HG02938 (cell line): ENCODE results near the gene NDUFV1.

Experiments
- ATAC-seq: cut with Tn5 transposase; IDR thresholded peaks from one replicate; pipeline ENCODE4 v1.9.1; 2021; ENCODE audit warnings: mild to moderate bottlenecking, moderate library complexity; ENCODE audit not compliant: unreplicated experiment

Gene NDUFV1

DNA sequence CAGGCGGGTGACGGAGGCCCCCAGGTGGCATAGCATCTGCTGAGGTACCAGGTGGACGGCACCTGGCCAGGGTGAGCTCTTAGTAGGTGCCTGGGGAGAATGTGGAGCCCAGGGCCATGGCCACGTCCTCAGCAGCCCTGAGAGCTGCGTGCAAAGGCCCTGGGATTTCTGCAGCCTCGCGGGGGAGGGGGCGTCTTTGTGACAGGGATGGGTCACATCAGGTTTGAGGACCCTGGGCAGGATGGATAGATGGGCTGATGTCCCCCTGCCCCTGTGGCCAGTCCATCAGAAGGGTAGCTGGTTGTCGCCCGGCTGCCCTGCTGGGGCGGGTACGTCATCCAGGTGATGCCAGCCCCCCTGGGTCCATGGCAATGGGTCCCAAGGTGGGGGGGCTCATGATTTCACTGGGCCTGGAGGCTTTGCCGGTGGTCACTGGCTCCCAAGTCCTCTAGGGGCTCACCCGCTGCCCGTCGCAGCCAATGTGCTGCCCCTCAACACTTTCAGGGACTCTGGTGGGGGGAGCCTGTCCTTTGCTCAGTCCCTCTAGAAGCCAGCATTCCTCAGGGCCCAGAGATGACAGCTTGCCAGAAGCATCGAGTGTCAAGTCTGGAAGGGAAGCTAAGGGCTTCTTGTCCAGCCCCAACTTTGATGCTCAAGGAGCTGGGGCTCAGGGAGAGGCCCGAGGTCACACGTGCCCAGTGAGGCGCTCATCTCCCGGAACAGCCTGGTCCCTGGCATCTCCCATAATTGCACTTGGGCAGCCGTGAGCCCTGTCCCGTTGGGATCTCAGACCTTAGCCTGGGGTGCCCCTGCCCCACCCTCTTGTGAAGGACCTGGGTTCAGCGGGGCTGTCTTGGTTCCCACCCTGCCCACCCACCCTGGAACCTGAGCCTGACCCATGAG, 32.0 kb downstream of the NDUFV1 start:
- no peak for ATAC-seq

DNA sequence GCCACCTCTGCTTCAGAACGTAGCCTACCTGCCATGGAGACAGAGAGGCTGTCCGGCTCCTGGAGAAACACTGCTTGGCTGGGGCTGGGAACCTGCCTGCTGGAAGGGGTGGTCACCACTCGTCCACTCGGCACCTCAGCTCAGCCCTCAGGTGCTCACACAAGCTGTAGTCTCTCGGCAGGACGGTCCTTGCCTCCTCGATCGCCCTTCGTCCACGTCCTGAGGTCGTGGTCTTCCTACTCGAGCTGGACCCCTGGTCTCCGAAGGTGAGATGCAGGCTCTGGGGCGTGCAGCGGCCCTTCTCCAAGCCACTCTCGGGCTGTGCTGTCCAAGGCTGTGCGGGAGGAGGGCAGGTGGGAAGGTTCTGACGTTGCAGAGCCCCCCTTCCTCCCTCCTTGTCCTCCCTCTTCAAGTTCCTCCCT, 32.7 kb downstream of the NDUFV1 start, which contains the start of gene TBX10:
Gene TBX10, minus strand, starts transcription at position 326 of the 422 bp plus-strand sequence. Its CDS starts 291 bp downstream, at position 35.
- no peak for ATAC-seq

GRCh38 chr11:67640021-67640757, 33.5 kb downstream of the NDUFV1 start:
- ATAC-seq: no peak

DNA sequence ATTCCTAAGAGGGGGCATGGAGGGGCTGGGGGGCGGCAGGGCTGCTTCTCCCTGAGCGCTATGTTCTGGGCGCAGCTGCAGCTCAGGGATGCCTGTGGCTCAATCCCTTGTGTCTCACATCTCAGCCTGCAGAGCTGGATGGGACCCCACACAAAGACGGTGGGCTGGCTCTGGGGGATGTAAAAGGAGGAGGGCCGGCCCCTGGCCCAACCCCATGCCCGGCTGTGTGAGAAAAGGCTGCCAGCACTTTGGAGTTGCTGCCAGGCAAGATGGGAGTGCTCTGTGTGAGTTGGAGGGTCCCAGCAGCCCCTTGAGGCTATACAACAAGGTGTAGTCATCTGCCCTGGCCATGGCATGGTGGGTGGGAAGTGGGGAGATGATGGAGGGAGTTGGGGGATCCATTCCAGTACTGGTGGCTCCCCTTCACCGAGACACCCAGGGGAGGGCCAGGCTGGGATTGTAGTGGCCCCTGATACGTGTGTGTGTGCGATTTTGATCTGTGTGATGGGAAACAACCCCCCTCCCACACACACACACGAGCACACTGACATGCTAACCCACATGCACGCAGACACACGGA, 34.1 kb downstream of the NDUFV1 start:
- no peak for ATAC-seq

- ATAC-seq: no peak
These were observed 34.8 kb downstream of the NDUFV1 start for GRCh38 chr11:67641338-67642172.

- ATAC-seq: no peak
These were observed 35.7 kb downstream of the NDUFV1 start for GRCh38 chr11:67642173-67643120.

- no peak for ATAC-seq
These were observed 37.3 kb downstream of the NDUFV1 start for GRCh38 chr11:67644042-67644441.

DNA sequence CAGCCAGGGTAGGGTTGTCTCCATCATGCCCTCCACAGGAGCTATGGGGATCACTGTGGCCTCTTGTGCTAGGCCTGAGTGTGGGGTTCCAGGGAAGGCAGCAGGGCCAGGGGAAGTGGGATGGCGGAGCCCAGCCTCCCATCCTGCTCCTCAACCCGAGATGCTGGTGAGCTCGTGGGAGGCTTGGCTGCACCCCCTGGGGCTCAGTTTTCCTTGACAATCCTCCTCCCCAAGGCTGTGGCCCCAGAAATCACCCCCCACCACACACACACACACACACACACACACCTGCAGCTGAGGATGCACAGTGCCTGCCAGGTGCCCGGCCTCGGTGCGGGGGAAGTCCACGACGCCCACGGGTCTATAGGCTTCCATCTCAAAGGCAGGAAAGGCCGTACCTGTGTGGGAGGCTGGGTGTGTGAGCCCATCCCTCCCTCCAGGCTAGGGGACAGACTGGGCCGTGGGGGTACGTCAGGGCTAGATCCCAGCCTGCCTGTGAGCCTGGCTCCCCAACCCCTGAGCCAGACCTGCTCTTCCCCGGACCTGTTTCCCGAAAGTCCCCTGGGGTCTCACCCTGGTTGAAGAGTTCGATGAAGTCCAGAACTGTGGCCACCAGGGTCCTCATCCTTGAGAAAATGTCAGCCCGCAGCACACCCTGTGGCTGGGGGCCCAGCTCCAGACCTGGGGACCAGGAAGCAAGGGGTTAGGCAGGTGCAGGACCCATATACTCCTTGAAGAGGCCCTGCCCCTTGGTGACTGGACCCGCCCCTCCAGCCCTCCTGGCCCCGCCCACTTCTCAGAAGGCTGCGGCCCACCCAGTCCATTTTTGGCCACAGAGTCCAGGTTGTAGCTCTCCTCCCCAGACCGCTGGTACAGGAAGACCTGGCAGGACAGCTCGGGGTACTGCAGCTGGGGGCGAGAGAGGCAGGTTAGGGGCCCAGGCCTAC, 38.0 kb downstream of the NDUFV1 start:
- no peak for ATAC-seq

DNA sequence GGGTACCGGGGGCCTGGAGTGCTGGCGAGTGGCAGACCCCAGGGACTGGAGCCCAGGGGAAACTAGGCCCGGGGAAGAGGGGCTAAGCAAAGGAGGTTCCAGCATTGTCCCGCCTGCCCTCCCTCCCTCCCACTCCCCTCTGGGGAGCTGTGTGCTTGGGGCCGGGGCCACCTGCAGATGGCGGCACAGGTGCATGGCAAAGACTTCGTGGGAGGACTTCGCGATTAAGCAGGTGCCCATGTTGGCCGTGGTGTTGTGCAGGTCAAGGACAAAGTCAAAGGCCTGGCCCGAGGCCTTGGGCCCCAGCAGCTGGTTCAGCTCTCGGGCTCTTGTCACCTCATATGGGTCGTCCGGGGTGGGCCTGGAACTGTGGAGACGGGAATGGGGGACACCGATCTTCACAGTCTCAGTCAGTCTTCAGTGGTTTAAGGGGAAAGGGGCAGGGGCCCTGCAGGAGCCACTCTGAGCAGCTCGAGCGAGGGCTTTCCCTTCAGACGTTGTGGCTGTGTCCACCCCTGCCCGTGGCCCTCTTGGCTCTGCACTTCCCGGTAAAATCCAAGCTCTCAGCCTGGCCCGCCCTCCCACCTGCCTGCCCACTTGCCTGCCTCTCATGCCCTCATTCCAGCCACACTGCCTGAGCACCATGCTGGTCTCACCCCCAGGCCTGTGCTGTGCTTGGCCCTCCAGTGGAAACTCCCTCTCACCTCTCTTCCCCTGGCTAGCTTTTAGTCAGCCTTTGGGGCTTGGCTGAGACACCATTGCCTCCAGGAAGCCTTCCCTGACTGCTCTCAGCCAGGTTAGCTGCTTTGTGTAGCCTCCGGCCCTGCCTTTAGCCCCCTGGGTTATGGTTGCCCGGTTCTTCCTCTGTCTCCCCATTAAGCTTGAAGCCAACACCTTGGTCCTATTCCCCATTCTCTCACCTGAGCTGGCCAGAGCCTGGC, 39.1 kb downstream of the NDUFV1 start:
- no peak for ATAC-seq

DNA sequence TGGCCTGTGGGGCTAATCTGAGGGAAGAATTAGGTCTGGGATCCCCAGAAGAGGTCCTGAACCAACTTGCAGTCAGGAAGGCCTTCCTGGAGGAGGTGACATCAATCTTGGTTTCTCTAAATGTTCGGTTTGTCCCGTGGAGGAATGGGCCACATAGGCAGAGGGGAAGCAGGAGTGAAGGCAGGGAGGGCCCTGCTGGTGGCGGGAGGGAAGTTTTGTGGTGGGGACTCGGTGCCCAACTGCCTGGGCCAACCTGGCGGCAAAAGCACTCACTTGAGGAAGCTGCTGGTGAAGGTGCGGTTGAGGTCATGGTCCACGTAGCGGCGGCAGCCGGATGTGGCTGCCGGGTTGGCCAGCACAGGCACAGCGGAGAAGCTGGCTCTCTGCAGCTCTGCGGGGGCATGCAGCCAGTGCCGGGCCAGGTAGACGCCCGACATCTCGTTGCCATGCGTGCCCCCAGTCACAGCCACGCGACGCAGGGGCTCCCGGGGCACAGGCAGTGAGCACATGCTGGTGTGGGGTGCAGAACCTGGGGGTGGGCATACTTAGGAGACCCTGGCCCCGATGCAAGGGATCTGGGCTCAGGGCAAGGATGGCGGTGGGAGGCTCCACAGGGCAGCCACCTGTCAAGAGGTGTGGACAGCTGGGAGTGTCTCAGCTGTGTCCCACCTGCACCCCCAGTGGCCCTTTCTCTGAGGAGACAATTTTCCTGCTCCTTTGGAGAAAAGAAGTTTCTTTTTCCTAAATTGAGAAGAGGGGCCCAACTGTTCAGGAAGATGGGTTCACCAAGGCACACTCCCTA, 40.0 kb downstream of the NDUFV1 start:
- no peak for ATAC-seq

GRCh38 chr11:67647471-67647870, 40.7 kb downstream of the NDUFV1 start:
- ATAC-seq: no peak

- ATAC-seq: no peak
These were observed 41.5 kb downstream of the NDUFV1 start for GRCh38 chr11:67648140-67648795.

DNA sequence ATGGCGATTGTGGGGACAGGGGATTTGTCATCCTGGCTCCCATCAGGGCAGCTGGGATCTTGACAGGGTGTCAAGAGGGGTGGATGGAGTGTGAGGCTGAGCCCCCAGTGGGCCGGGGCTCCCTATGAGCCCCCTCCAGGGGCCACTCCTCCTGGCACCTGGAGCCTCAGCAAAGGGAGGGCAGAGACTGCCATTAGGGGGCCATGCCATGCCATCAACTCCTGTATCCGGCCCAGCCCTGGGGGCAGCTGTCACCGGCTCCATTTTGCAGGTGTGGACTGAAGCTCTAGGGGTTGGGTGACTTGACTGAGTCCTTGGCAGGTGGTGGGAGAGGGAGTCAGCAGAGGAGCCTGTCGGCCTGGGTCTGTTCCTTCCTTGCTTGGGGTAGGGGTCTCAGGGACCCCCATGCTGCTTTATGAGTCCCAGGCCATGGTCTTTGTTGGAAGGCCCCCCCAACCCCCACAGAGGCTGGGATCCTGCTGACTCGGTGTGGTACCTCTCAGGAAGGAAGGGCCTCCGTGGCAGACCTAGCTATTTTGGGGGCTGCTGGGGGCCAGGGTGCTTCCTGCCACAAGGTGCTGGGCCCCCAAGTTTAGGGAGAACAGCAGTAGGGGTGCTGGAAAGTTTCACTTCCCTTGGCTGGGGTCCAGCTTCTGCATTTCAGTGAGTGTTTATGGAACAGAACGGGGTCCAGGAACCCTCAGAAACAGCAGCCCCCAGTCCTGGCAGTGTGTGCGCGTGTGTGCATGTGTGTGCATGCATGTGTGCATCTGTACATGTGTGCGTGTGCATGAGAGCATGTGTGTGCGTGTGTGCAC, 42.3 kb downstream of the NDUFV1 start:
- no peak for ATAC-seq

DNA sequence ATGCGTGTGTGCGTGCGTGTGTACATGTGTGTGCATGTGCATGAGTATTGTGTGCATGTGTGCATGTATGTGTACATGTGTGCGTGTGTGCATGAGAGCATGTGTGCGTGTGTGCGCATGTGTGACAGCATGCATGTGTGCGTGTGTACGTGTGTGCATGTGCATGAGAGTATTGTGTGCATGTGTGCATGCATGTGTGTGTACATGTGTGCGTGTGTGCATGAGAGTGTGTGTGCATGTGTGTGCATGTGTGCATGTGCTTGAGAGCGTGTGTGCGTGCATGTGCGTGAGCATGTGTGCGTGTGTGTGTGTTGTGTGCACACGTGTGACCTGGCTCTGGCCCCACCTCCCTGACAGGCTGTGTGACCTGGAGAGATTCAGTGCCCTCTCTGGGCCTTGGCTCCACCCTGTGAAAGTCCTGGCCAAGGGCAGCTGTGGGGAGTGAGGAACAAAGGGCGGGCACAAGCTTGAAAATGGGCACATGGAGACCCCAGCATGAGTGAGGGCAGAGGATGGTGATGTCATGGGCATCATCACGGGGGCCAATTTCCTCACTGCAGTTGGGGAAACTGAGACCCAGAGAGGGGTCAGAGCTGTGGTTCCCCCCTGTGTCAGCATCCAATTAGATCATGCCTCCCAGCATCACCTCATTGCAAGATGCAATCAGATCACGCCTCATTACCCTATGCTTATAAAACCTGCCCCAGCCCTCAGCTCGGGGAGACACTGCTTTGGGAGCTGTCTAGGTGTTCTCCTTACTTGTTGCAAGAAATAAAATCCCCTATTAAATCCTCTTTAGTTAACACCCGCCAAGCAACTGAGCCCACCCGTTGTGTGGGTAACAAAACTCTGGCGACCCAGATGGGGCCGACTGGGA, 43.1 kb downstream of the NDUFV1 start:
- no peak for ATAC-seq
